Stimulated activated CD8-positive, alpha-beta memory T cell treated with anti-CD3 and anti-CD28 coated beads, Interleukin-7, amount 100 ng/mL, for 1 hour (primary cell): ENCODE measurements around the gene DAB2IP.

Experiments
- DNase-seq, 2 donors: peaks; one replicate each; pipeline ENCODE4 v3.0.0-alpha.2; 2020; ENCODE audit warnings: low read depth in 2 of 2

Gene DAB2IP

GRCh38 chr9:121744002-121744686 lies 92.7 kb downstream of the DAB2IP start:
- DNase-seq = no peak

GRCh38 chr9:121744687-121745395 lies 93.4 kb downstream of the DAB2IP start:
- DNase-seq = no peak

- no peak for DNase-seq
Measured at GRCh38 chr9:121745396-121745695, 93.9 kb downstream of the DAB2IP start.

- DNase-seq = no peak
Measured at GRCh38 chr9:121746411-121746810, 95.0 kb downstream of the DAB2IP start.

- no peak for DNase-seq
Measured at GRCh38 chr9:121746866-121747265, 95.4 kb downstream of the DAB2IP start.

GRCh38 chr9:121748074-121748473 lies 96.6 kb downstream of the DAB2IP start:
- DNase-seq = no peak

GRCh38 chr9:121748727-121749423 lies 97.4 kb downstream of the DAB2IP start:
- no peak for DNase-seq

GRCh38 chr9:121749614-121750013 lies 98.2 kb downstream of the DAB2IP start:
- DNase-seq = no peak

- no peak for DNase-seq
Measured at GRCh38 chr9:121750259-121750714, 98.9 kb downstream of the DAB2IP start.

GRCh38 chr9:121750715-121751623 lies 99.5 kb downstream of the DAB2IP start:
- no peak for DNase-seq

- no peak for DNase-seq
Measured at GRCh38 chr9:121751686-121752445, 100.4 kb downstream of the DAB2IP start.

GRCh38 chr9:121752929-121753328 lies 101.5 kb downstream of the DAB2IP start:
- DNase-seq = no peak

GRCh38 chr9:121753802-121754654 lies 102.6 kb downstream of the DAB2IP start:
- no peak for DNase-seq

- no peak for DNase-seq
Measured at GRCh38 chr9:121754655-121755436, 103.4 kb downstream of the DAB2IP start.

GRCh38 chr9:121755581-121755980 lies 104.1 kb downstream of the DAB2IP start:
- DNase-seq = no peak

GRCh38 chr9:121756474-121757280 lies 105.2 kb downstream of the DAB2IP start:
- DNase-seq = no peak

- no peak for DNase-seq
Measured at GRCh38 chr9:121757281-121757585, 105.8 kb downstream of the DAB2IP start.

- DNase-seq = no peak
Measured at GRCh38 chr9:121758693-121759092, 107.3 kb downstream of the DAB2IP start.

GRCh38 chr9:121759996-121760395 lies 108.6 kb downstream of the DAB2IP start:
- no peak for DNase-seq
